ENCODE results near the gene ZNF700.

DNA sequence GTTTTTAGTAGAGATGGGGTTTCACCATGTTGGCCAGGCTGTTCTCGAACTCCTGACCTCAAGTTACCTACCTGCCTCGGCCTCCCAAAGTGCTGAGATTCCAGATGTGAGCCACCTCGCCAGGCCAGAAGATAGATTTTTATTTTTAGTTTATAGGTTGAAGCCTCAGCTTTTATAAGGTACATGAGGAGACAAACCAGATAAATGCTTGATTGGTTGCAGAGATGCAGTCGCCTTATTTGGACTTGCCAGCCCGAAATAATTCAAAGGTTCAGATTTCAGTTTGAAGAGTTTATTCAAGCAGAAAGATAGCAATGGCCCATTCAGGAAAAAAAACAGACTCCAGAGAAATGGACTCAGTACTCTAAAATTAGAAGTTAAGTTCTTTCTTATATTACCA, 34.3 kb upstream of the ZNF700 start:
- TF ChIP-seq CTCF (IDR thresholded peaks at IDR 0.05) (no peak), POLR2AphosphoS5 (IDR thresholded peaks at IDR 0.05) (no peak), POLR2A (IDR thresholded peaks at IDR 0.05) (no peak), EP300 (IDR thresholded peaks at IDR 0.05) (no peak)
